ENCODE results near the gene DNER.

GRCh38 chr2:229674830-229675530 is 39.4 kb downstream of the DNER start:
- TF ChIP-seq EZH2phosphoT487 (IDR thresholded peaks at IDR 0.05; ENCODE audit: insufficient read depth, low read depth) (no peak), EZH2 (IDR thresholded peaks at IDR 0.05; ENCODE audit: insufficient read depth, poor library complexity, severe bottlenecking) (no peak)

All from GM23248 (cell line).